ENCODE measurements around the gene MBTPS2. TPM values are rescaled to one million over a fixed set of nuclear protein-coding genes. Genes with fewer than 3 reads are reported as not detected.
"Not testable (repeated sequence)": the region's sequence is repeated elsewhere in the genome, so short reads cannot be mapped to it uniquely, and the experiment has no call there.

The MBTPS2 gene
- 15.2 TPM for total RNA-seq

- intact Hi-C loops (cut with DNase I) = no loop called here
- ATAC-seq (peak; percentile 96), DNase-seq (ENCODE audit: low spot score) (peak; percentile 89)
These were observed at the start of gene MBTPS2 for GRCh38 chrX:21839334-21840192. MBTPS2 (plus strand) TSS chrX:21839617; CDS start chrX:21839735, 118 bp downstream.

GRCh38 chrX:21798677-21799219 lies 40.7 kb upstream of the MBTPS2 start:
- DNase-seq (ENCODE audit: low spot score) = no peak
- ATAC-seq = no peak
- intact Hi-C loops (cut with DNase I) = no loop called here

GRCh38 chrX:21799767-21800166 lies 39.6 kb upstream of the MBTPS2 start:
- ATAC-seq (no peak), DNase-seq (ENCODE audit: low spot score) (no peak)
- intact Hi-C loops (cut with DNase I) = no loop called here

- ATAC-seq (no peak), DNase-seq (ENCODE audit: low spot score) (no peak)
- intact Hi-C loops (cut with DNase I) = no loop called here
These were observed 39.1 kb upstream of the MBTPS2 start for GRCh38 chrX:21800344-21800770.

GRCh38 chrX:21802054-21802670 lies 37.3 kb upstream of the MBTPS2 start:
- ATAC-seq = no peak

GRCh38 chrX:21802839-21803238 lies 36.6 kb upstream of the MBTPS2 start:
- intact Hi-C loops (cut with DNase I) = no loop called here
- no peak for ATAC-seq

More at GRCh38 chrX:21802054-21802670, 37.3 kb upstream of the MBTPS2 start:
- no peak for DNase-seq (ENCODE audit: low spot score)
- intact Hi-C loops (cut with DNase I) = no loop called here

GRCh38 chrX:21806691-21807090 lies 32.7 kb upstream of the MBTPS2 start:
- ATAC-seq = no peak
- DNase-seq (ENCODE audit: low spot score) = no peak
- intact Hi-C loops (cut with DNase I) = no loop called here

More at GRCh38 chrX:21802839-21803238, 36.6 kb upstream of the MBTPS2 start:
- DNase-seq (ENCODE audit: low spot score) = no peak

- no peak for DNase-seq (ENCODE audit: low spot score)
- ATAC-seq = no peak
- intact Hi-C loops (cut with DNase I) = no loop called here
These were observed 27.6 kb upstream of the MBTPS2 start for GRCh38 chrX:21811832-21812231.

GRCh38 chrX:21812628-21813027 lies 26.8 kb upstream of the MBTPS2 start:
- DNase-seq (ENCODE audit: low spot score) (no peak), ATAC-seq (no peak)
- intact Hi-C loops (cut with DNase I) = no loop called here

GRCh38 chrX:21813612-21814368 lies 25.6 kb upstream of the MBTPS2 start:
- no peak for DNase-seq (ENCODE audit: low spot score)
- ATAC-seq = no peak
- intact Hi-C loops (cut with DNase I) = no loop called here

- intact Hi-C loops (cut with DNase I) = no loop called here
- DNase-seq (ENCODE audit: low spot score) (no peak), ATAC-seq (no peak)
These were observed 23.3 kb upstream of the MBTPS2 start for GRCh38 chrX:21816136-21816535.

- intact Hi-C loops (cut with DNase I) = loop anchor here (5.0 kb wide), 1 partner anchor 1288 kb away; no protein-coding TSS in a partner anchor
- not testable (repeated sequence) for DNase-seq (ENCODE audit: low spot score); ATAC-seq
These were observed 19.2 kb upstream of the MBTPS2 start for GRCh38 chrX:21820170-21820569.

- DNase-seq (ENCODE audit: low spot score) (no peak), ATAC-seq (no peak)
- intact Hi-C loops (cut with DNase I) = loop anchor here (5.0 kb wide), 1 partner anchor 1290 kb away; no protein-coding TSS in a partner anchor
These were observed 17.5 kb upstream of the MBTPS2 start for GRCh38 chrX:21821875-21822274.

GRCh38 chrX:21831496-21831895 lies 7.9 kb upstream of the MBTPS2 start:
- intact Hi-C loops (cut with DNase I) = no loop called here
- ATAC-seq = no peak
- DNase-seq (ENCODE audit: low spot score) = no peak

GRCh38 chrX:21837056-21837455 lies 2.4 kb upstream of the MBTPS2 start:
- DNase-seq (ENCODE audit: low spot score) (no peak), ATAC-seq (no peak)
- intact Hi-C loops (cut with DNase I) = no loop called here

GRCh38 chrX:21838937-21839333 lies 482 bp upstream of the MBTPS2 start:
- intact Hi-C loops (cut with DNase I) = no loop called here
- ATAC-seq (peak; percentile 15), DNase-seq (ENCODE audit: low spot score) (no peak)

- DNase-seq (ENCODE audit: low spot score) = no peak
- intact Hi-C loops (cut with DNase I) = no loop called here
These were observed 752 bp downstream of the MBTPS2 start for GRCh38 chrX:21840193-21840545.

GRCh38 chrX:21843179-21843578 lies 3.8 kb downstream of the MBTPS2 start:
- DNase-seq (ENCODE audit: low spot score) = no peak
- no peak for ATAC-seq
- intact Hi-C loops (cut with DNase I) = no loop called here

More at GRCh38 chrX:21840193-21840545, 752 bp downstream of the MBTPS2 start:
- ATAC-seq = no peak

- DNase-seq (ENCODE audit: low spot score) (no peak), ATAC-seq (no peak)
- intact Hi-C loops (cut with DNase I) = no loop called here
These were observed 5.7 kb downstream of the MBTPS2 start for GRCh38 chrX:21845096-21845495.

Data from sciatic nerve (tissue), 2 donors.